ENCODE results near the gene ADGRG2.

Gene ADGRG2

DNA sequence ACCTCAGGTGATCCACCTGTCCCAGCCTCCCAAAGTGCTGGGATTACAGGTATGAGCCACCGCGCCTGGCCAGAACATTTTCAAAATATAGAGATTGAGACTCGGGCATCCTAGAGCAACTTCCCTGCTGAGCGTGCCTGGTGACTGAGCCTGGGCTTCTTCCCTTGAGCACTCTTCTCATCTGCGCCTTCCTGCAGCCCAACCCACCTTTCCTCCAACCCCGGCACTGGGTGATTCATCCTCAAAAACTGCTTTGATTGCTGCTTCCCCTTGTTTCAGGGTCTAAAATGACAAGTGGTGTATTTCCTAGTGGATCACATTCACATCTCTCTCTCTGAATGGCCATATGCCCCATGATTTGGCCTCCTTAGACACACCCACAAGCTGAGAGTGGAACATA, 176.1 kb downstream of the ADGRG2 start:
- Histone ChIP-seq H3K36me3 (ENCODE audit: insufficient read depth, low read depth, low read length) (peaks cover 20% of the 10 kb centered on the region; the same call in 1 of the 2 replicates), H3K27ac (ENCODE audit: low read length) (no peak overlapping the region), H3K4me3 (ENCODE audit: low read length) (no peak overlapping the region), H3K9ac (ENCODE audit: low read depth, low read length) (no peak overlapping the region), H3K27me3 (ENCODE audit: insufficient read depth, low read length) (no peaks in the 10 kb centered on the region), H3K9me3 (ENCODE audit: insufficient read depth, low read depth, low read length) (no peaks in the 10 kb centered on the region), H3K4me1 (ENCODE audit: insufficient read depth, low read length) (no peaks in the 10 kb centered on the region)

DNA sequence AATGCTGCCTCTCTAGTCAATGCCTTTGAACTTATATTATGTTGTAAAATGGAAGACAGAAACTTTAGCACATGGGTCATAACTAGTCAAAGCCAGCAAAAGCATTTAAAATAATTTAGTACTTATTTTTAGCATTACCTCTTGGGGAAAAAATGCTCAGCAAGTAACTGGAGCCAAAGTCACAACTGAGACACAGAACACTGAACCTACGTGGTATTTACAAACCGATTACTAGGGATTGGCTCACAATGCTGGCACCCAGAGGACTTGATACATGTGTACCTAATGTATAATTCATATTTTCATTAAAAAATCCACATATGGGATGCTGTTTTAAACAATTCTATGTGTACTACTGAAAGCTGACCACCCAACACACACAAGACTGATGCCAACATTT, 176.8 kb downstream of the ADGRG2 start:
- Histone ChIP-seq H3K36me3 (ENCODE audit: insufficient read depth, low read depth, low read length) (peaks cover 27% of the 10 kb centered on the region; the same call in 1 of the 2 replicates), H3K4me3 (ENCODE audit: low read length) (no peak overlapping the region), H3K4me1 (ENCODE audit: insufficient read depth, low read length) (no peaks in the 10 kb centered on the region), H3K27ac (ENCODE audit: low read length) (no peak overlapping the region), H3K9me3 (ENCODE audit: insufficient read depth, low read depth, low read length) (no peaks in the 10 kb centered on the region), H3K27me3 (ENCODE audit: insufficient read depth, low read length) (no peaks in the 10 kb centered on the region), H3K9ac (ENCODE audit: low read depth, low read length) (no peak overlapping the region)

DNA sequence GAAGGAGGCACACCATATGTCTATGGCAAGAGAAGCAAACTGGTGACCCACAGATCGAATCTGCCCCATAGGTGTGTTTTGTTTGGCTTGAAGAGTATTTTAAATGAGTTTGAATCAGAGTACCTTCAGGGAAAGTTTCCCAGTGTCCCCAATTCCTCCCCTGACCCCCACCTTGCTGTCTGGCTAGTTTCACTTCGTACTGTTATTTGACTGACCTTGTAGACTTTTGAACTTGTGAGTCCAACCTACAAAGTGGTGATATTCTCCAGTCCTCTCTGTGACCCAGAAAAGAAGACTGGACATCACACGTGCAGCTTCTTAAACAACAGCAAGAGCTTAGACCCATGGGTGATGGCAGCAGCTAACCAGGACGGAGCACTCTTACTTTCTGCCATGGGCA, 177.8 kb downstream of the ADGRG2 start:
- no peaks in the 10 kb centered on the region for H3K27me3 ChIP-seq (ENCODE audit: insufficient read depth, low read length)

DNA sequence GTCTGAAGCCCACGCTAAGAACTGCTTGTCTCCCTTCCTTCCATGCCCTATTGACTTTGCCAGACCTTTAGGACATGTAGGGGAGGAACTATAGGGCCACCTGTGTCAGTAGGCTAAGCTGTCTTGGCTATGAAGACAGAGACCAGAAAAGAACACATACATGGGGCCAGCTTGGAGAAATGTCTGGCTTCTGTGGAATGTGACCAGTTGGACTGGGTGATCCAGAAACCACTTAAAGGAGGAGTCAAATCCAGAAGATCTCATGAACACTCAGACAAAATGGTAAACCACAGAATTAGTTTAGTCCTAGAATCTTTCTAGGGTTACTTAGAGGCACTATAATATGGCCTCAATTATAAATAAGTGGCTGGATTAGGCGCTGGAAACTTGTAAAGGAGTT, 180.4 kb downstream of the ADGRG2 start:
- Histone ChIP-seq H3K4me3 (ENCODE audit: low read length) (no peak overlapping the region), H3K27ac (ENCODE audit: low read length) (no peak overlapping the region), H3K27me3 (ENCODE audit: insufficient read depth, low read length) (no peaks in the 10 kb centered on the region), H3K36me3 (ENCODE audit: insufficient read depth, low read depth, low read length) (peaks cover 37% of the 10 kb centered on the region; the same call in 1 of the 2 replicates), H3K9me3 (ENCODE audit: insufficient read depth, low read depth, low read length) (no peaks in the 10 kb centered on the region), H3K9ac (ENCODE audit: low read depth, low read length) (no peak overlapping the region), H3K4me1 (ENCODE audit: insufficient read depth, low read length) (peaks cover 6% of the 10 kb centered on the region; the same call in 1 of the 2 replicates)

More for the DNA sequence above, 177.8 kb downstream of the ADGRG2 start:
- Histone ChIP-seq H3K4me1 (ENCODE audit: insufficient read depth, low read length) (no peaks in the 10 kb centered on the region), H3K4me3 (ENCODE audit: low read length) (no peak overlapping the region), H3K9ac (ENCODE audit: low read depth, low read length) (no peak overlapping the region), H3K36me3 (ENCODE audit: insufficient read depth, low read depth, low read length) (peaks cover 27% of the 10 kb centered on the region; the same call in 1 of the 2 replicates), H3K9me3 (ENCODE audit: insufficient read depth, low read depth, low read length) (no peaks in the 10 kb centered on the region), H3K27ac (ENCODE audit: low read length) (no peak overlapping the region)
